Uterus (tissue), 4 donors: ENCODE data around the gene INO80. TPM values are rescaled to one million over a fixed set of nuclear protein-coding genes. Genes with fewer than 3 reads are reported as not detected.
A peak's percentile ranks its signal among the peaks of the same experiment; 100 is the strongest.

Experiments used
- DNase-seq, 2 donors: peaks; one replicate each; pipeline ENCODE4 v3.0.0-alpha.2; 2019 to 2020
- H3K27ac ChIP-seq, 2 donors: fragments of 200-600 bp; sonication (generic); 1 replicate in 1 of 2; 2 replicates in 1 of 2; pipeline ENCODE4 v1.5.1; 2016 to 2018
- H3K27me3 ChIP-seq, 2 donors: fragments of 200-600 bp; sonication (generic); one replicate each; pipeline ENCODE4 v1.5.1; 2018 to 2019; ENCODE audit warnings: control low read depth in 1 of 2
- H3K36me3 ChIP-seq, 2 donors: fragments of 200-600 bp; sonication (generic); one replicate each; pipeline ENCODE4 v1.5.1; 2019; ENCODE audit warnings: control low read depth in 1 of 2
- H3K4me1 ChIP-seq, 2 donors: fragments of 200-600 bp; sonication (generic); one replicate each; pipeline ENCODE4 v1.5.1; 2018 to 2019; ENCODE audit warnings: control low read depth in 1 of 2
- H3K4me3 ChIP-seq, 2 donors: fragments of 200-600 bp; sonication (generic); 1 replicate in 1 of 2; 2 replicates in 1 of 2; pipeline ENCODE4 v1.5.1; 2018 to 2019; ENCODE audit warnings: mild to moderate bottlenecking in 1 of 2
- H3K9me3 ChIP-seq, 2 donors: fragments of 200-600 bp; sonication (generic); one replicate each; pipeline ENCODE4 v1.5.1; 2019; ENCODE audit warnings: control low read depth in 1 of 2
- POLR2A ChIP-seq, 2 donors: fragments of 450-650 bp; IDR thresholded peaks; one replicate each; pipeline ENCODE4 v1.6.1; 2016; ENCODE audit warnings: antibody characterized with exemption in 2 of 2, mild to moderate bottlenecking in 1 of 2, moderate library complexity in 1 of 2
- intact Hi-C: fragments of 100-400 bp; cut with DNase I; formaldehyde crosslinking; loops from one replicate; pipeline ENCODE4 v1.15.1; 2023; ENCODE audit warnings: low total_unique reads
- total RNA-seq, 4 donors: library from RNA; depleted of rRNA in 3 of 4; stranded (reverse); fragments of >200 nt in 3 of 4; gene quantifications; one replicate each; pipeline versions ENCODE4 v1.1.0 to v1.2.4, GENCODE V29; 2014 to 2023
- TF ChIP-seq, protein P1 (sequence below), 4 experiments: fragments of 200-600 bp in 2 of 4; fragments of 450-650 bp in 2 of 4; sonication (generic) in 2 of 4; IDR thresholded peaks; one replicate each; pipeline ENCODE4 v1.5.1; 2016 to 2019; ENCODE audit warnings: antibody characterized with exemption in 4 of 4, mild to moderate bottlenecking in 2 of 4, moderate library complexity in 1 of 4
- donor health status: DM: yes; HTN: yes; CAD: no.

Gene INO80
- total RNA-seq, 4 donors from 2014 or later, result 28.7 to 33.3 (median 30.2) TPM

DNA sequence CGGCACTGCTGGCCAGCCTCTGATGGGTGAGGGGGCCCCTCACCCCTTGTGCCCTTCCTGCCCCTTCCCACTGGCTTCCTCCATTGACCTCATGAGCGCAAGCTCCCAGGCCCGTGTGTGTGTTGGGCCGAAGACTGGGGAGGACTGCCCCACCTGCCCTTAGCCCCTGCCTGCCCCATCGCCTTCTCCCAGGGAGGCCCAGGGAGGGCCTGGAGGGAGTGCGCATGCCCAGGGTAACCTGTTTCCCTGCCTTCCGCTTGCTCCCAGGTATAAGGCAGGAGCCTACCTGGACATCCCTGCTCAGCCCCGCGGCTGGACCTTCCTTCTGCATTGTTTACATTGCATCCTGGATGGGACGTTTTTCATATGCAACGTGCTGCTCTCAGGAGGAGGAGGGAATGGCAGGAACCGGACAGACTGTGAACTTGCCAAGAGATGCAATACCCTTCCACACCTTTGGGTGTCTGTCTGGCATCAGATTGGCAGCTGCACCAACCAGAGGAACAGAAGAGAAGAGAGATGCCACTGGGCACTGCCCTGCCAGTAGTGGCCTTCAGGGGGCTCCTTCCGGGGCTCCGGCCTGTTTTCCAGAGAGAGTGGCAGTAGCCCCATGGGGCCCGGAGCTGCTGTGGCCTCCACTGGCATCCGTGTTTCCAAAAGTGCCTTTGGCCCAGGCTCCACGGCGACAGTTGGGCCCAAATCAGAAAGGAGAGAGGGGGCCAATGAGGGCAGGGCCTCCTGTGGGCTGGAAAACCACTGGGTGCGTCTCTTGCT, 178.1 kb downstream of the INO80 start:
- DNase-seq, result no peak
- Histone ChIP-seq H3K27ac (peak overlapping the region in 1 of 2 donors; percentile 33), H3K27me3 (peaks cover under 1 to 2% of the 10 kb centered on the region in 2 donors), H3K36me3 (no peaks in the 10 kb centered on the region), H3K4me1 (no peaks in the 10 kb centered on the region), H3K4me3 (no peak overlapping the region), H3K9me3 (no peaks in the 10 kb centered on the region)
- intact Hi-C loops, result no loop called here
- no peak for TF ChIP-seq POLR2A (IDR thresholded peaks at IDR 0.05)
- TF ChIP-seq, protein P1, sequence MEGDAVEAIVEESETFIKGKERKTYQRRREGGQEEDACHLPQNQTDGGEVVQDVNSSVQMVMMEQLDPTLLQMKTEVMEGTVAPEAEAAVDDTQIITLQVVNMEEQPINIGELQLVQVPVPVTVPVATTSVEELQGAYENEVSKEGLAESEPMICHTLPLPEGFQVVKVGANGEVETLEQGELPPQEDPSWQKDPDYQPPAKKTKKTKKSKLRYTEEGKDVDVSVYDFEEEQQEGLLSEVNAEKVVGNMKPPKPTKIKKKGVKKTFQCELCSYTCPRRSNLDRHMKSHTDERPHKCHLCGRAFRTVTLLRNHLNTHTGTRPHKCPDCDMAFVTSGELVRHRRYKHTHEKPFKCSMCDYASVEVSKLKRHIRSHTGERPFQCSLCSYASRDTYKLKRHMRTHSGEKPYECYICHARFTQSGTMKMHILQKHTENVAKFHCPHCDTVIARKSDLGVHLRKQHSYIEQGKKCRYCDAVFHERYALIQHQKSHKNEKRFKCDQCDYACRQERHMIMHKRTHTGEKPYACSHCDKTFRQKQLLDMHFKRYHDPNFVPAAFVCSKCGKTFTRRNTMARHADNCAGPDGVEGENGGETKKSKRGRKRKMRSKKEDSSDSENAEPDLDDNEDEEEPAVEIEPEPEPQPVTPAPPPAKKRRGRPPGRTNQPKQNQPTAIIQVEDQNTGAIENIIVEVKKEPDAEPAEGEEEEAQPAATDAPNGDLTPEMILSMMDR (IDR thresholded peaks at IDR 0.05), result no peak

DNA sequence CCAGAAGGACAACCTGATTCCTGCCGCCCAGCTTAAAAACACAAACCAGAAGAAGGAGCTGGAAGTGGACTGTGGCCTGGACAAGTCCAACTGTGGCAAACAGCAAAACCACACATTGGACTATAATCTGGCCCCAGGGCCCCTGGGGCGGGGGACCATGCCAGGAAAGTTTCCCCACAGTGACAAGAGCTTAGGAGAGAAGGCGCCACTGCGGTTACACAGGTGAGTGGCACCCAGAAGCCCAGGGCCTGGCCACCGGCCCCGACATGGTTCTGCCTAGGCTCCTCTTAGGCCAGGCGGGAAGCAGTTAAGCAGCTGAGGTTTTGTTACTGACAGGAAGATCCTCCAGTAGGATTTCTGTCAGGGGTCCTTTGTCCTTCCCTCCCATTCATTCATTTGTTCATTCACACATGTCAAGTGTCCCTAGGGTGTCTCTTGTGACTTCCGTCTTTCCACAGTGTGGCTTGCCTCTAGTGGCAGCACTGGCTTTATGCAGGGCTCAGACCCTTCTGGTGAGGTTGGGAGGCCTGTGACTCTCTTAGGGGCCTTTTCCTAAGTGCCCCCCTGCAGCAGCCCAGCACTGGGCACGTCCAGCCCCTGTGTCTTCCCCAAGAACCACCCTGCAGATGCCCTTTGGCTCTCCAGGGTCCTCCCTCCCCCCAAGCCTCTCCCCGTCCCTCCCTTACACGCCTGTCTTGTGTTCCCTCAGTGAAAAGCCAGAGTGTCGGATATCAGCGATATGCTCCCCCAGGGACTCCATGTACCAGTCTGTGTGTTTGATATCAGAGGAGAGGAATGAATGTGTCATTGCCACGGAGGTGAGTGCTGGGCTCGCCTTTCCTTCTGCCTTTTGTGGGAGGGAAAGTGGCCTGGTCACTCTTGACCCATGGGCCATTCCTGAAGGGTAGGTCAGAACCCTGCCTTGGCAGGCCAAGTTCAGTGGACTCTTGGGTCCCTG, 179.1 kb downstream of the INO80 start:
- Histone ChIP-seq H3K4me1 (no peaks in the 10 kb centered on the region), H3K27me3 (peaks cover 10% of the 10 kb centered on the region in 2 donors), H3K9me3 (no peaks in the 10 kb centered on the region), H3K36me3 (no peaks in the 10 kb centered on the region), H3K4me3 (no peak overlapping the region), H3K27ac (peak overlapping the region in 1 of 2 donors; percentile 3)
- TF ChIP-seq, protein P1 (IDR thresholded peaks at IDR 0.05), result no peak
- no peak for TF ChIP-seq POLR2A (IDR thresholded peaks at IDR 0.05)
- intact Hi-C loops, result no loop called here
- DNase-seq, result no peak

GRCh38 chr15:40936234-40936708, 179.8 kb downstream of the INO80 start:
- Histone ChIP-seq H3K27me3 (peaks cover 17% of the 10 kb centered on the region in 2 donors), H3K27ac (peak overlapping the region in 1 of 2 donors; percentile 3), H3K4me1 (peaks cover 0 to under 1% of the 10 kb centered on the region in 2 donors), H3K36me3 (no peaks in the 10 kb centered on the region), H3K4me3 (no peak overlapping the region), H3K9me3 (no peaks in the 10 kb centered on the region)
- intact Hi-C loops, result no loop called here
- TF ChIP-seq, protein P1 (IDR thresholded peaks at IDR 0.05), result no peak
- TF ChIP-seq POLR2A (IDR thresholded peaks at IDR 0.05), result no peak
- DNase-seq, result no peak

GRCh38 chr15:40934457-40934856, 181.6 kb downstream of the INO80 start:
- Histone ChIP-seq H3K4me3 (no peak overlapping the region), H3K27me3 (peaks cover 21 to 27% of the 10 kb centered on the region in 2 donors), H3K36me3 (no peaks in the 10 kb centered on the region), H3K4me1 (peaks cover 0 to 18% of the 10 kb centered on the region in 2 donors), H3K9me3 (no peaks in the 10 kb centered on the region), H3K27ac (no peak overlapping the region)
- TF ChIP-seq, protein P1 (IDR thresholded peaks at IDR 0.05), result no peak
- no peak for TF ChIP-seq POLR2A (IDR thresholded peaks at IDR 0.05)
- intact Hi-C loops, result no loop called here
- no peak for DNase-seq
